ENCODE measurements around the gene KAT6B.
A peak's percentile ranks its signal among the peaks of the same experiment; 100 is the strongest.
"Not testable (repeated sequence)": the region's sequence is repeated elsewhere in the genome, so short reads cannot be mapped to it uniquely, and the experiment has no call there.

The KAT6B gene

GRCh38 chr10:75050149-75050919, 223.9 kb downstream of the KAT6B start:
- TF ChIP-seq CTCF (IDR thresholded peaks at IDR 0.05; ENCODE audit: insufficient read depth, low read depth, low read length, missing control alignments), result no peak
- no peak for DNase-seq (ENCODE audit: low read depth)
- H3K4me3 ChIP-seq (ENCODE audit: low read depth, low read length), result no peak overlapping the region

- H3K4me3 ChIP-seq (ENCODE audit: low read depth, low read length), result no peak overlapping the region
- no peak for DNase-seq (ENCODE audit: low read depth)
- TF ChIP-seq CTCF (IDR thresholded peaks at IDR 0.05; ENCODE audit: insufficient read depth, low read depth, low read length, missing control alignments), result no peak
These were observed 224.9 kb downstream of the KAT6B start for GRCh38 chr10:75051308-75051707.

GRCh38 chr10:75055896-75056406, 229.6 kb downstream of the KAT6B start:
- H3K4me3 ChIP-seq (ENCODE audit: low read depth, low read length); DNase-seq (ENCODE audit: low read depth): not testable (repeated sequence)

GRCh38 chr10:75057680-75058079, 231.3 kb downstream of the KAT6B start:
- DNase-seq (ENCODE audit: low read depth), result no peak
- no peak overlapping the region for H3K4me3 ChIP-seq (ENCODE audit: low read depth, low read length)
- no peak for TF ChIP-seq CTCF (IDR thresholded peaks at IDR 0.05; ENCODE audit: insufficient read depth, low read depth, low read length, missing control alignments)

- no peak overlapping the region for H3K4me3 ChIP-seq (ENCODE audit: low read depth, low read length)
- DNase-seq (ENCODE audit: low read depth), result no peak
- no peak for TF ChIP-seq CTCF (IDR thresholded peaks at IDR 0.05; ENCODE audit: insufficient read depth, low read depth, low read length, missing control alignments)
These were observed 231.8 kb downstream of the KAT6B start for GRCh38 chr10:75058161-75058560.

GRCh38 chr10:75061709-75062505, 235.5 kb downstream of the KAT6B start:
- peak; percentile 59 for DNase-seq (ENCODE audit: low read depth)
- TF ChIP-seq CTCF (IDR thresholded peaks at IDR 0.05; ENCODE audit: insufficient read depth, low read depth, low read length, missing control alignments), result no peak
- no peak overlapping the region for H3K4me3 ChIP-seq (ENCODE audit: low read depth, low read length)

- no peak for DNase-seq (ENCODE audit: low read depth)
- no peak for TF ChIP-seq CTCF (IDR thresholded peaks at IDR 0.05; ENCODE audit: insufficient read depth, low read depth, low read length, missing control alignments)
- H3K4me3 ChIP-seq (ENCODE audit: low read depth, low read length), result no peak overlapping the region
These were observed 236.3 kb downstream of the KAT6B start for GRCh38 chr10:75062506-75063299.
